Suprapubic skin (tissue), 4 donors: ENCODE results near the gene CALCR. TPM values are rescaled to one million over a fixed set of nuclear protein-coding genes. Genes with fewer than 3 reads are reported as not detected.

Experiments
- DNase-seq, 2 donors: peaks; one replicate each; pipeline ENCODE4 v3.0.0-alpha.2; 2019; ENCODE audit warnings: low spot score in 2 of 2
- H3K27ac ChIP-seq: fragments of 200-600 bp; sonication (generic); one replicate; pipeline ENCODE4 v1.5.1; 2019
- H3K27me3 ChIP-seq: fragments of 200-600 bp; sonication (generic); one replicate; pipeline ENCODE4 v1.5.1; 2019
- H3K36me3 ChIP-seq: fragments of 200-600 bp; sonication (generic); one replicate; pipeline ENCODE4 v1.5.1; 2019
- H3K4me1 ChIP-seq: fragments of 200-600 bp; sonication (generic); one replicate; pipeline ENCODE4 v1.5.1; 2019
- H3K4me3 ChIP-seq: fragments of 200-600 bp; sonication (generic); one replicate; pipeline ENCODE4 v1.5.1; 2019; ENCODE audit warnings: mild to moderate bottlenecking
- H3K9me3 ChIP-seq: fragments of 200-600 bp; sonication (generic); one replicate; pipeline ENCODE4 v1.5.1; 2019
- EP300 ChIP-seq: sonication (generic); formaldehyde crosslinking; IDR thresholded peaks from one replicate; pipeline ENCODE4 v1.6.1; 2017; ENCODE audit warnings: antibody characterized with exemption
- POLR2A ChIP-seq, 2 donors: fragments of 450-650 bp; IDR thresholded peaks; one replicate each; pipeline ENCODE4 v1.6.1; 2017; ENCODE audit warnings: antibody characterized with exemption in 2 of 2, mild to moderate bottlenecking in 2 of 2, moderate library complexity in 2 of 2
- POLR2AphosphoS5 ChIP-seq, 3 donors: sonication (generic); formaldehyde crosslinking; IDR thresholded peaks; one replicate each; pipeline ENCODE4 v1.6.1; 2017; ENCODE audit warnings: antibody characterized with exemption in 3 of 3
- WGBS: methylation state at CpG from one replicate; pipeline ENCODE4 v1.1.5; 2018; 5-methylcytosine and 5-hydroxymethylcytosine counted together
- total RNA-seq, 4 donors: library from RNA; depleted of rRNA; stranded (reverse); fragments of >200 nt; gene quantifications; one replicate each; pipeline ENCODE4 v1.1.0, GENCODE V29; 2016
- TF ChIP-seq, protein P1 (sequence below), 2 donors: fragments of 200-600 bp in 1 of 2; fragments of 450-650 bp in 1 of 2; sonication (generic) in 1 of 2; IDR thresholded peaks; one replicate each; pipeline ENCODE4 v1.5.1; 2016 to 2019; ENCODE audit warnings: antibody characterized with exemption in 2 of 2, mild to moderate bottlenecking in 1 of 2, moderate library complexity in 1 of 2

The CALCR gene
- total RNA-seq, 4 donors from 2014 or later: not detected

DNA sequence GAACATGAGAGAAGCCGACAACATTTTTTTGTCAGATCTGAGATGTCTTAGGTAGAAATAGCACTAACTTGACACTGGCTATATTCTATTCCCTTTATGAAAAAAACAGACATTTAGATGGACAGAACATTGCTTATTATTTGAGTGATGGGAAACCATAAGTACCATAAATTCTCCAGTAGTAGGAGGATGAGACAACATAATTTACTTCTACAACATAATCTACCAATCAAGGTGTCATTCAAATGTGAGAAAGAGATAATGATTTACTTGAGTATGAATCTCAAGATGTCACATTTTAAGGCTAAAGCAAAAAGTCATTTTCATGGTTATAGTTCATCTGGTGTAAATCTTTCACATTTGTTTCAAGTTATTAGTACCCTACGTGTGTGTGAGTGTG lies 110.8 kb downstream of the CALCR start:
- TF ChIP-seq, protein P1, sequence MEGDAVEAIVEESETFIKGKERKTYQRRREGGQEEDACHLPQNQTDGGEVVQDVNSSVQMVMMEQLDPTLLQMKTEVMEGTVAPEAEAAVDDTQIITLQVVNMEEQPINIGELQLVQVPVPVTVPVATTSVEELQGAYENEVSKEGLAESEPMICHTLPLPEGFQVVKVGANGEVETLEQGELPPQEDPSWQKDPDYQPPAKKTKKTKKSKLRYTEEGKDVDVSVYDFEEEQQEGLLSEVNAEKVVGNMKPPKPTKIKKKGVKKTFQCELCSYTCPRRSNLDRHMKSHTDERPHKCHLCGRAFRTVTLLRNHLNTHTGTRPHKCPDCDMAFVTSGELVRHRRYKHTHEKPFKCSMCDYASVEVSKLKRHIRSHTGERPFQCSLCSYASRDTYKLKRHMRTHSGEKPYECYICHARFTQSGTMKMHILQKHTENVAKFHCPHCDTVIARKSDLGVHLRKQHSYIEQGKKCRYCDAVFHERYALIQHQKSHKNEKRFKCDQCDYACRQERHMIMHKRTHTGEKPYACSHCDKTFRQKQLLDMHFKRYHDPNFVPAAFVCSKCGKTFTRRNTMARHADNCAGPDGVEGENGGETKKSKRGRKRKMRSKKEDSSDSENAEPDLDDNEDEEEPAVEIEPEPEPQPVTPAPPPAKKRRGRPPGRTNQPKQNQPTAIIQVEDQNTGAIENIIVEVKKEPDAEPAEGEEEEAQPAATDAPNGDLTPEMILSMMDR (IDR thresholded peaks at IDR 0.05): no peak
- TF ChIP-seq POLR2A (IDR thresholded peaks at IDR 0.05) (no peak), EP300 (no peak), POLR2AphosphoS5 (IDR thresholded peaks at IDR 0.05) (no peak)
- Histone ChIP-seq H3K36me3 (no peaks in the 10 kb centered on the region), H3K9me3 (no peaks in the 10 kb centered on the region), H3K27ac (no peak overlapping the region), H3K4me1 (no peaks in the 10 kb centered on the region), H3K4me3 (no peak overlapping the region), H3K27me3 (no peaks in the 10 kb centered on the region)
- no peak for DNase-seq
- 73% methylated on average over 2 of the region's 2 CpGs for WGBS

DNA sequence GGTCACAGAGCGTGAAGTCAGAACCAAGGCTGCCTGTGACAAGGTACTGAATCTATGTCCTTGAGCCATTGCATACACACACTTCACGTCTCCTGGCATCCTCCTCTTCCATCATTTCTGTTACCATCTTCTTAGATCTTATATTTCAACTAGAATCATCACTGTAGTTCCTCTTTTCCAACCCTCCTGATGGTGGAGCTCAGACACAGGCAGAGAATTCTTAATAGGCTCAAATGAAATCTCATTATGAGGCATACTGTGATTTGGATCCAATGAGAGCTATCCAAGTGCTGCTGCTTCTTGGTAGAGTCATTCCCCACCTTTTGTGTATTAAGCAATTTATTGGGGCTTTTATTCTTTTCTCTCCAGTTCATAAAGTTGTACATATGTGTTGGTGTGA lies 113.2 kb downstream of the CALCR start:
- Histone ChIP-seq H3K9me3 (no peaks in the 10 kb centered on the region), H3K36me3 (no peaks in the 10 kb centered on the region), H3K4me3 (no peak overlapping the region), H3K27me3 (no peaks in the 10 kb centered on the region), H3K27ac (no peak overlapping the region), H3K4me1 (no peaks in the 10 kb centered on the region)
- no peak for TF ChIP-seq EP300
- TF ChIP-seq POLR2AphosphoS5 (IDR thresholded peaks at IDR 0.05): no peak
- TF ChIP-seq, protein P1 (IDR thresholded peaks at IDR 0.05): no peak
- no peak for TF ChIP-seq POLR2A (IDR thresholded peaks at IDR 0.05)
- WGBS: 45% methylated on average over 2 of the region's 2 CpGs
- DNase-seq: no peak

DNA sequence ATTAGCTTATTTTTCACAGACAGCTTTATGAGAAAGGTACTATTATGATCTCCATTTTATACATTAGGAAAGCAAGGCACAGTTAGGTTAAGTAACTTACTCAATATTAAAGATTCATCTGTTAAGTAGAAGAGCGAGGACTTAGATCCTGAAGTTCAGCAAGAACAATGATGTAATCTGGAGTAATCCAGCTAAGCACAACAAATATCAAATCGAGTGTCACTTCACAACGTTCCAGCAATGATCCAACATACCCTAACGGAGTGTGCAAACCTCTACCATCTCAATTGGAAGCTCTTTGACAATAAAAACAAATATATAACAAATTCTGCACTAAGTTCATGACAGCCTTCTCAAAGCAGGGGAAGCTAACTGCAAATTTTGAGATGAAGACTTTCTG lies 121.3 kb downstream of the CALCR start:
- WGBS: 77% methylated on average over 4 of the region's 4 CpGs
- Histone ChIP-seq H3K36me3 (no peaks in the 10 kb centered on the region), H3K9me3 (no peaks in the 10 kb centered on the region), H3K4me3 (no peak overlapping the region), H3K4me1 (no peaks in the 10 kb centered on the region), H3K27ac (no peak overlapping the region), H3K27me3 (no peaks in the 10 kb centered on the region)
- DNase-seq: no peak
- TF ChIP-seq EP300 (no peak), POLR2A (IDR thresholded peaks at IDR 0.05) (no peak), POLR2AphosphoS5 (IDR thresholded peaks at IDR 0.05) (no peak)
- TF ChIP-seq, protein P1 (IDR thresholded peaks at IDR 0.05): no peak

DNA sequence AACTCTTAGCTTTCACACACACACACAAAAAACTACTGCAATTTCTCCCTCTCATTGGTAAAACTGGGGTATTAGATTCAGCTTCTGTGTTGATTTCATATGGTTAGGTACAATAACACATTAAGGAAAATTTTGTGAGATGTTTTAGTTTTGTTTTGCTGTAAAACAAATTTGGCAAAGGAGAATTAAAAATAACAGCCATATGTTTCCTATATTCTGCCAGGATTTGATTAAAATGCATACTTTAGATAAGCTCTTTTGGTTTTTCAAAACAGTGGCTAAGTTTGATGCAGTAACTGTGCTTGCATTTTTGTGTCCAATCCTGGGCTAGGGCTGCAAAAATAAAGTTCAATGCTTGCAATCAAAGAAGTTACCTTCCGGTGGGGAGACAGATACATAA lies 126.3 kb downstream of the CALCR start:
- Histone ChIP-seq H3K4me3 (no peak overlapping the region), H3K36me3 (no peaks in the 10 kb centered on the region), H3K9me3 (no peaks in the 10 kb centered on the region), H3K4me1 (no peaks in the 10 kb centered on the region), H3K27ac (no peak overlapping the region), H3K27me3 (no peaks in the 10 kb centered on the region)
- TF ChIP-seq POLR2A (IDR thresholded peaks at IDR 0.05) (no peak), EP300 (no peak), POLR2AphosphoS5 (IDR thresholded peaks at IDR 0.05) (no peak)
- TF ChIP-seq, protein P1 (IDR thresholded peaks at IDR 0.05): no peak
- 78% methylated on average over 1 of the region's 1 CpG for WGBS
- DNase-seq: no peak

DNA sequence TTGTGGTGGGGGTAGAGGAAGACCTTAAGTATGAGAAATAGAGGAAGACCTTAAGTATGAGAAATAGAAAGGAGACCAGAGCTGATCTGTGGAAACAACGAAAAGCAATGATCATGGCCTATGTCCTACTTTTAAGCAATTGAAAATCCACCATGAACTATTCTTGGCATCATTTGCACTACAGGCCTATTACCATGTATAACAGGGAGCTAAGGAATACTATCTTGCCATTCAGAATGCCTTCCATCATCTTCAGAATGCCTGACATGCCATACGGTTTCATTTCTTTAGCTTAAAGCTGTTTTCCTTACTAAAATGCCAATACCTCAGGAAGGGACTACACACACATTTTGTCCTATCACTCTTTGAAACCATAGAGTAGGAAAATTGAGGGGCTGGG lies 127.0 kb downstream of the CALCR start:
- no peaks in the 10 kb centered on the region for H3K4me1 ChIP-seq
- H3K4me3 ChIP-seq: no peak overlapping the region
- H3K9me3 ChIP-seq: no peaks in the 10 kb centered on the region
- no peak for DNase-seq
- H3K27ac ChIP-seq: no peak overlapping the region
- WGBS: 73% methylated on average over 2 of the region's 2 CpGs
- H3K36me3 ChIP-seq: no peaks in the 10 kb centered on the region
- TF ChIP-seq EP300: no peak
- H3K27me3 ChIP-seq: no peaks in the 10 kb centered on the region

DNA sequence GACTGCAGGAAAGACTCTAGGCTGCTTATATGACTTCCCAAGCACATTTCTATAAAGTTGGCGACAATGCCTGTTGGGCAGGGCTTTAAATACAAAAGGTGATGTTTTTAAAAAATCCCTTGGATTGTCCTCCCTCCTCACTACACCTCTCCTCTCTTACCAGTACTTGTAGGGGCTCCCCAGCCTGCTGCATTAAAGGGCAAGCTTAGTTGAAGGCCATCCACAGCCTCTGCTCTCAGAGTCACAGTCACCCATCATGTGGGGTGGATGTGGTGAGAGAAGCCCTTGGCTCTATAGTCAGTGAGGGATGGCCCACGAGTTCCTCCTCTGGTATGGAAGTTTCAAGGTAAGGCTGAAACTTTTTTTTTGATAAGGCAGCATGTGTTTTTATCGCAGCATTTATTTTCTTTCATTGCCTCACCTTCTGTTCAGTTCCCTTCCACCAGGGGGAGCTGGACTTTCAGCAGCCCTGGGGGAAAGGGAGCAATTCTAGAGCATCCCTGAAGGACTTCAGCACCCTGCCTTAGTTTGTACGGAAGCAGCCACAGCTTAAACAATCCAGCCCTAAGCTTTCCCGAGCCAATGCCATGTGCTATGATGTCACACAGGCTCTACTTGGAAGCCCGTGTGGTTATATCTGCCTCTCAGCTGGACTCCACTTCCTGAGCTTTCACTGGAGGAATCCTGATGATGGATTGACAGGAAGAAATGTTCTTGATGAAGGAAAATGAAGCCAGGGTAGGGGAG lies 131.9 kb downstream of the CALCR start:
- H3K4me1 ChIP-seq: no peaks in the 10 kb centered on the region
- H3K27me3 ChIP-seq: no peaks in the 10 kb centered on the region
- no peaks in the 10 kb centered on the region for H3K9me3 ChIP-seq
- no peaks in the 10 kb centered on the region for H3K36me3 ChIP-seq
- 42% methylated on average over 6 of the region's 6 CpGs for WGBS
- no peak overlapping the region for H3K27ac ChIP-seq
- no peak overlapping the region for H3K4me3 ChIP-seq
- no peak for DNase-seq
- TF ChIP-seq POLR2A (IDR thresholded peaks at IDR 0.05) (no peak), EP300 (no peak), POLR2AphosphoS5 (IDR thresholded peaks at IDR 0.05) (no peak)
- TF ChIP-seq, protein P1 (IDR thresholded peaks at IDR 0.05): peak in 1 of 2 donors; percentile 53
